DND-41 (cell line): ENCODE measurements around the gene MS4A3.
"Not testable (repeated sequence)": the region's sequence is repeated elsewhere in the genome, so short reads cannot be mapped to it uniquely, and the experiment has no call there.

Source experiments
- ATAC-seq: fragments of 200-7000 bp; cut with Tn5 transposase; 3 replicates; pipeline ENCODE4 v1.9.1; 2021; ENCODE audit warnings: low read depth; ENCODE audit not compliant: insufficient read depth
- DNase-seq: peaks from one replicate; pipeline ENCODE4 v3.0.0-alpha.2; 2020
- H2AFZ ChIP-seq: 2 replicates; pipeline ENCODE4 v1.6.0; 2012; ENCODE audit warnings: low read depth, low read length
- H3K27ac ChIP-seq: 2 replicates; pipeline ENCODE4 v1.5.1; 2012; ENCODE audit warnings: low read length, inconsistent platforms
- H3K27me3 ChIP-seq: fragments of 200-600 bp; sonication (generic); 2 replicates; pipeline ENCODE4 v1.6.0; 2012; ENCODE audit warnings: low read length, mild to moderate bottlenecking, inconsistent platforms; ENCODE audit not compliant: insufficient read depth, poor library complexity
- H3K36me3 ChIP-seq: 2 replicates; pipeline ENCODE4 v1.5.1; 2012; ENCODE audit warnings: low read length, inconsistent platforms; ENCODE audit not compliant: insufficient read depth
- H3K4me1 ChIP-seq: 2 replicates; pipeline ENCODE4 v1.5.1; 2012; ENCODE audit warnings: mild to moderate bottlenecking, low read length; ENCODE audit not compliant: insufficient read depth
- H3K4me2 ChIP-seq: 2 replicates; pipeline ENCODE4 v1.6.0; 2012; ENCODE audit warnings: mild to moderate bottlenecking, moderate library complexity, low read length, inconsistent platforms; ENCODE audit not compliant: insufficient read depth
- H3K4me3 ChIP-seq, 2 experiments: fragments of 200-600 bp in 1 of 2; shearing (Covaris generic) in 1 of 2; 2 replicates each; pipeline ENCODE4 v1.5.1; 2012 to 2016; ENCODE audit warnings: inconsistent platforms in 2 of 2, low read length in 2 of 2, mild to moderate bottlenecking in 2 of 2, low read depth in 1 of 2, moderate library complexity in 1 of 2
- H3K79me2 ChIP-seq: 2 replicates; pipeline ENCODE4 v1.6.0; 2012; ENCODE audit warnings: low read length, inconsistent platforms; ENCODE audit not compliant: insufficient read depth
- H3K9ac ChIP-seq: 2 replicates; pipeline ENCODE4 v1.6.0; 2012; ENCODE audit warnings: low read depth, mild to moderate bottlenecking, inconsistent platforms, low read length, moderate library complexity
- H3K9me3 ChIP-seq: 2 replicates; pipeline ENCODE4 v1.5.1; 2012; ENCODE audit warnings: low read length, moderate library complexity, mild to moderate bottlenecking, inconsistent platforms; ENCODE audit not compliant: insufficient read depth, severe bottlenecking
- H4K20me1 ChIP-seq: 2 replicates; pipeline ENCODE4 v1.6.0; 2012; ENCODE audit warnings: low read length; ENCODE audit not compliant: insufficient read depth
- CTCF ChIP-seq: IDR thresholded peaks from 2 replicates; pipeline ENCODE4 v1.5.1; 2012; ENCODE audit warnings: borderline replicate concordance, low read length, moderate library complexity, mild to moderate bottlenecking; ENCODE audit not compliant: poor library complexity, severe bottlenecking; ENCODE audit errors: extremely low read depth
- EZH2 ChIP-seq: IDR thresholded peaks from 3 replicates; pipeline ENCODE4 v1.6.1; 2012; ENCODE audit warnings: borderline replicate concordance, low read depth, mild to moderate bottlenecking, moderate library complexity, low read length, inconsistent platforms; ENCODE audit not compliant: severe bottlenecking

The MS4A3 gene

GRCh38 chr11:60065801-60066200 is 9.3 kb downstream of the MS4A3 start:
- no peak overlapping the region for H3K4me3 ChIP-seq
- peaks cover 3% of the 10 kb centered on the region for H3K4me1 ChIP-seq
- no peaks in the 10 kb centered on the region for H4K20me1 ChIP-seq
- no peaks in the 10 kb centered on the region for H3K79me2 ChIP-seq
- H2AFZ ChIP-seq = no peak overlapping the region
- H3K4me2 ChIP-seq = no peak overlapping the region
- no peaks in the 10 kb centered on the region for H3K36me3 ChIP-seq
- no peak for TF ChIP-seq EZH2
- no peak for TF ChIP-seq CTCF
- DNase-seq = no peak
- ATAC-seq = no peak
- H3K9ac ChIP-seq = no peak overlapping the region
- H3K9me3 ChIP-seq = no peaks in the 10 kb centered on the region
- no peak overlapping the region for H3K27ac ChIP-seq
- no peaks in the 10 kb centered on the region for H3K27me3 ChIP-seq

- TF ChIP-seq CTCF (no peak), EZH2 (no peak)
- no peak for DNase-seq
- H3K9ac ChIP-seq = no peak overlapping the region
- H3K36me3 ChIP-seq = no peaks in the 10 kb centered on the region
- no peak overlapping the region for H3K4me3 ChIP-seq
- H3K9me3 ChIP-seq = no peaks in the 10 kb centered on the region
- peaks cover 3% of the 10 kb centered on the region for H3K4me1 ChIP-seq
- H2AFZ ChIP-seq = no peak overlapping the region
- no peaks in the 10 kb centered on the region for H3K79me2 ChIP-seq
- no peak overlapping the region for H3K27ac ChIP-seq
- ATAC-seq = no peak
- no peak overlapping the region for H3K4me2 ChIP-seq
- no peaks in the 10 kb centered on the region for H4K20me1 ChIP-seq
- H3K27me3 ChIP-seq = no peaks in the 10 kb centered on the region
Measured at GRCh38 chr11:60069450-60069849, 13.0 kb downstream of the MS4A3 start.

GRCh38 chr11:60071644-60072043 is 15.2 kb downstream of the MS4A3 start:
- H3K4me1 ChIP-seq, H3K79me2 ChIP-seq, H3K9me3 ChIP-seq, ATAC-seq, H3K9ac ChIP-seq, H3K36me3 ChIP-seq, H2AFZ ChIP-seq, H3K27me3 ChIP-seq, H3K4me2 ChIP-seq, DNase-seq, H4K20me1 ChIP-seq, H3K4me3 ChIP-seq, H3K27ac ChIP-seq: not testable (repeated sequence)

GRCh38 chr11:60077216-60077817 is 20.9 kb downstream of the MS4A3 start:
- no peak for ATAC-seq

More at GRCh38 chr11:60077216-60077817, 20.9 kb downstream of the MS4A3 start:
- no peak overlapping the region for H3K4me3 ChIP-seq
- no peak overlapping the region for H2AFZ ChIP-seq
- no peaks in the 10 kb centered on the region for H4K20me1 ChIP-seq
- no peak for DNase-seq
- H3K9ac ChIP-seq = no peak overlapping the region
- no peaks in the 10 kb centered on the region for H3K79me2 ChIP-seq
- no peaks in the 10 kb centered on the region for H3K36me3 ChIP-seq
- H3K9me3 ChIP-seq = no peaks in the 10 kb centered on the region
- H3K4me2 ChIP-seq = no peak overlapping the region
- H3K27me3 ChIP-seq = no peaks in the 10 kb centered on the region
- no peak for TF ChIP-seq EZH2
- TF ChIP-seq CTCF = no peak
- no peaks in the 10 kb centered on the region for H3K4me1 ChIP-seq
- no peak overlapping the region for H3K27ac ChIP-seq
